ENCODE results near the gene ASAP3.
"Not testable (repeated sequence)": the region's sequence is repeated elsewhere in the genome, so short reads cannot be mapped to it uniquely, and the experiment has no call there.

ASAP3 gene

GRCh38 chr1:23505851-23506250, 21.9 kb upstream of the ASAP3 start:
- DNase-seq, result no peak
- no peaks in the 10 kb centered on the region for H3K4me1 ChIP-seq (ENCODE audit: control insufficient read depth, low read depth, low read length)
- H2BK15ac ChIP-seq (replicated peaks; ENCODE audit: low read depth), result no peak overlapping the region
- H3K79me1 ChIP-seq (ENCODE audit: low read length), result no peaks in the 10 kb centered on the region
- H4K5ac ChIP-seq (ENCODE audit: low read length), result no peak overlapping the region
- no peak overlapping the region for H2BK5ac ChIP-seq (ENCODE audit: low read length)
- H3K27me3 ChIP-seq (ENCODE audit: insufficient read depth, low read length, poor library complexity), result no peaks in the 10 kb centered on the region
- no peak overlapping the region for H2AK5ac ChIP-seq (ENCODE audit: low read length)
- no peak overlapping the region for H3K4me2 ChIP-seq (ENCODE audit: low read length)
- no peak overlapping the region for H3K56ac ChIP-seq (ENCODE audit: low read length)
- no peak overlapping the region for H2BK120ac ChIP-seq (ENCODE audit: low read depth, low read length)
- H3K79me2 ChIP-seq (ENCODE audit: control insufficient read depth, insufficient read depth, low read length), result no peaks in the 10 kb centered on the region
- no peaks in the 10 kb centered on the region for H3K36me3 ChIP-seq (ENCODE audit: control insufficient read depth, insufficient read depth, low read length)
- H3K23ac ChIP-seq (ENCODE audit: low read length), result no peak overlapping the region
- no CpG with 5 or more reads among the region's 6 CpGs for whole genome bisulfite sequencing (ENCODE audit: extremely low coverage, insufficient coverage, low lambda C conversion rate)
- H3K18ac ChIP-seq (ENCODE audit: low read length), result no peak overlapping the region
- no peak overlapping the region for H3K4me3 ChIP-seq (ENCODE audit: low read length)
- no peak overlapping the region for H3K4ac ChIP-seq (ENCODE audit: low read depth, low read length)
- no peak overlapping the region for H4K8ac ChIP-seq (ENCODE audit: low read depth, low read length)
- no peak overlapping the region for H3K9ac ChIP-seq (ENCODE audit: low read length)
- H3K27ac ChIP-seq (ENCODE audit: low read depth, low read length), result no peak overlapping the region

- not testable (repeated sequence) for H3K4me1 ChIP-seq (ENCODE audit: control insufficient read depth, low read depth, low read length); H4K5ac ChIP-seq (ENCODE audit: low read length); H3K9ac ChIP-seq (ENCODE audit: low read length); H3K27ac ChIP-seq (ENCODE audit: low read depth, low read length); H2BK15ac ChIP-seq (replicated peaks; ENCODE audit: low read depth); H2BK5ac ChIP-seq (ENCODE audit: low read length); H3K79me2 ChIP-seq (ENCODE audit: control insufficient read depth, insufficient read depth, low read length); H3K36me3 ChIP-seq (ENCODE audit: control insufficient read depth, insufficient read depth, low read length); H2BK120ac ChIP-seq (ENCODE audit: low read depth, low read length); H3K79me1 ChIP-seq (ENCODE audit: low read length); H3K23ac ChIP-seq (ENCODE audit: low read length); H3K4ac ChIP-seq (ENCODE audit: low read depth, low read length); H3K4me3 ChIP-seq (ENCODE audit: low read length); H3K4me2 ChIP-seq (ENCODE audit: low read length); H2AK5ac ChIP-seq (ENCODE audit: low read length); DNase-seq; H4K8ac ChIP-seq (ENCODE audit: low read depth, low read length); H3K27me3 ChIP-seq (ENCODE audit: insufficient read depth, low read length, poor library complexity); H3K18ac ChIP-seq (ENCODE audit: low read length); H3K56ac ChIP-seq (ENCODE audit: low read length)
- WGBS (ENCODE audit: extremely low coverage, insufficient coverage, low lambda C conversion rate), result no CpG with 5 or more reads among the region's 24 CpGs
Measured at GRCh38 chr1:23504156-23504555, 20.2 kb upstream of the ASAP3 start.

- H3K4me1 ChIP-seq (ENCODE audit: control insufficient read depth, low read depth, low read length), result no peaks in the 10 kb centered on the region
- H3K27ac ChIP-seq (ENCODE audit: low read depth, low read length), result no peak overlapping the region
- H3K4me3 ChIP-seq (ENCODE audit: low read length), result no peak overlapping the region
- no peak overlapping the region for H3K9ac ChIP-seq (ENCODE audit: low read length)
- no peak overlapping the region for H3K23ac ChIP-seq (ENCODE audit: low read length)
- DNase-seq, result no peak
- no peak overlapping the region for H2AK5ac ChIP-seq (ENCODE audit: low read length)
- H3K4ac ChIP-seq (ENCODE audit: low read depth, low read length), result no peak overlapping the region
- H2BK15ac ChIP-seq (replicated peaks; ENCODE audit: low read depth), result no peak overlapping the region
- no peaks in the 10 kb centered on the region for H3K27me3 ChIP-seq (ENCODE audit: insufficient read depth, low read length, poor library complexity)
- H3K18ac ChIP-seq (ENCODE audit: low read length), result no peak overlapping the region
- H3K79me2 ChIP-seq (ENCODE audit: control insufficient read depth, insufficient read depth, low read length), result no peaks in the 10 kb centered on the region
- no peak overlapping the region for H2BK120ac ChIP-seq (ENCODE audit: low read depth, low read length)
- no peak overlapping the region for H4K8ac ChIP-seq (ENCODE audit: low read depth, low read length)
- H3K36me3 ChIP-seq (ENCODE audit: control insufficient read depth, insufficient read depth, low read length), result no peaks in the 10 kb centered on the region
- H3K79me1 ChIP-seq (ENCODE audit: low read length), result no peaks in the 10 kb centered on the region
- no CpG with 5 or more reads among the region's 6 CpGs for WGBS (ENCODE audit: extremely low coverage, insufficient coverage, low lambda C conversion rate)
- H4K5ac ChIP-seq (ENCODE audit: low read length), result no peak overlapping the region
- H2BK5ac ChIP-seq (ENCODE audit: low read length), result no peak overlapping the region
- H3K56ac ChIP-seq (ENCODE audit: low read length), result no peak overlapping the region
- no peak overlapping the region for H3K4me2 ChIP-seq (ENCODE audit: low read length)
Measured at GRCh38 chr1:23502951-23503350, 19.0 kb upstream of the ASAP3 start.

- DNase-seq, result no peak
- no peak overlapping the region for H2BK5ac ChIP-seq (ENCODE audit: low read length)
- no peak overlapping the region for H4K5ac ChIP-seq (ENCODE audit: low read length)
- H3K4me2 ChIP-seq (ENCODE audit: low read length), result no peak overlapping the region
- no peak overlapping the region for H3K27ac ChIP-seq (ENCODE audit: low read depth, low read length)
- no peak overlapping the region for H3K56ac ChIP-seq (ENCODE audit: low read length)
- no peak overlapping the region for H3K9ac ChIP-seq (ENCODE audit: low read length)
- H2BK15ac ChIP-seq (replicated peaks; ENCODE audit: low read depth), result no peak overlapping the region
- no peak overlapping the region for H2BK120ac ChIP-seq (ENCODE audit: low read depth, low read length)
- H3K27me3 ChIP-seq (ENCODE audit: insufficient read depth, low read length, poor library complexity), result no peaks in the 10 kb centered on the region
- no peak overlapping the region for H3K4me3 ChIP-seq (ENCODE audit: low read length)
- no peaks in the 10 kb centered on the region for H3K36me3 ChIP-seq (ENCODE audit: control insufficient read depth, insufficient read depth, low read length)
- H3K4ac ChIP-seq (ENCODE audit: low read depth, low read length), result no peak overlapping the region
- no peak overlapping the region for H3K18ac ChIP-seq (ENCODE audit: low read length)
- H3K23ac ChIP-seq (ENCODE audit: low read length), result no peak overlapping the region
- no peak overlapping the region for H4K8ac ChIP-seq (ENCODE audit: low read depth, low read length)
- H2AK5ac ChIP-seq (ENCODE audit: low read length), result no peak overlapping the region
- H3K79me1 ChIP-seq (ENCODE audit: low read length), result no peaks in the 10 kb centered on the region
- H3K79me2 ChIP-seq (ENCODE audit: control insufficient read depth, insufficient read depth, low read length), result no peaks in the 10 kb centered on the region
- no peaks in the 10 kb centered on the region for H3K4me1 ChIP-seq (ENCODE audit: control insufficient read depth, low read depth, low read length)
- WGBS (ENCODE audit: extremely low coverage, insufficient coverage, low lambda C conversion rate), result no CpG with 5 or more reads among the region's 2 CpGs
Measured at GRCh38 chr1:23500466-23500865, 16.5 kb upstream of the ASAP3 start.

- no peak overlapping the region for H3K18ac ChIP-seq (ENCODE audit: low read length)
- H3K4me1 ChIP-seq (ENCODE audit: control insufficient read depth, low read depth, low read length), result no peaks in the 10 kb centered on the region
- DNase-seq, result no peak
- H3K36me3 ChIP-seq (ENCODE audit: control insufficient read depth, insufficient read depth, low read length), result no peaks in the 10 kb centered on the region
- no peak overlapping the region for H2BK15ac ChIP-seq (replicated peaks; ENCODE audit: low read depth)
- no peak overlapping the region for H2AK5ac ChIP-seq (ENCODE audit: low read length)
- H3K4ac ChIP-seq (ENCODE audit: low read depth, low read length), result no peak overlapping the region
- H3K27me3 ChIP-seq (ENCODE audit: insufficient read depth, low read length, poor library complexity), result no peaks in the 10 kb centered on the region
- no peaks in the 10 kb centered on the region for H3K79me1 ChIP-seq (ENCODE audit: low read length)
- H3K4me3 ChIP-seq (ENCODE audit: low read length), result no peak overlapping the region
- no peak overlapping the region for H2BK120ac ChIP-seq (ENCODE audit: low read depth, low read length)
- H3K9ac ChIP-seq (ENCODE audit: low read length), result no peak overlapping the region
- H4K5ac ChIP-seq (ENCODE audit: low read length), result no peak overlapping the region
- no peak overlapping the region for H3K23ac ChIP-seq (ENCODE audit: low read length)
- WGBS (ENCODE audit: extremely low coverage, insufficient coverage, low lambda C conversion rate), result no CpG with 5 or more reads among the region's 3 CpGs
- H3K56ac ChIP-seq (ENCODE audit: low read length), result peak overlapping the region; percentile 62
- H3K79me2 ChIP-seq (ENCODE audit: control insufficient read depth, insufficient read depth, low read length), result no peaks in the 10 kb centered on the region
- H4K8ac ChIP-seq (ENCODE audit: low read depth, low read length), result no peak overlapping the region
- H2BK5ac ChIP-seq (ENCODE audit: low read length), result no peak overlapping the region
- H3K27ac ChIP-seq (ENCODE audit: low read depth, low read length), result no peak overlapping the region
- H3K4me2 ChIP-seq (ENCODE audit: low read length), result no peak overlapping the region
Measured at GRCh38 chr1:23497777-23498439, 13.9 kb upstream of the ASAP3 start.
